B cell (primary cell): Measurements from ENCODE around the gene NAGLU.

Experiments used
- CTCF ChIP-seq: fragments of 200-600 bp; IDR thresholded peaks from one replicate; pipeline ENCODE4 v1.8.0; 2022; ENCODE audit warnings: antibody characterized with exemption, mild to moderate bottlenecking
- EZH2 ChIP-seq: IDR thresholded peaks from 2 replicates; pipeline ENCODE4 v1.6.1; 2012; ENCODE audit warnings: borderline replicate concordance, low read depth, mild to moderate bottlenecking, moderate library complexity, low read length; ENCODE audit not compliant: insufficient read depth, poor library complexity, severe bottlenecking

GRCh38 chr17:42537156-42537805 lies 1.2 kb downstream of the NAGLU start:
- no peak for TF ChIP-seq CTCF
- no peak for TF ChIP-seq EZH2
